GM12874 (cell line): ENCODE results near the gene KRTAP22-2.

Experiments used
- TF ChIP-seq, protein P1 (sequence below): IDR thresholded peaks from 2 replicates; pipeline ENCODE4 v1.5.1; 2011; ENCODE audit warnings: low read depth, mild to moderate bottlenecking, control low read depth, low read length, moderate library complexity; ENCODE audit not compliant: insufficient read depth

The KRTAP22-2 gene

DNA sequence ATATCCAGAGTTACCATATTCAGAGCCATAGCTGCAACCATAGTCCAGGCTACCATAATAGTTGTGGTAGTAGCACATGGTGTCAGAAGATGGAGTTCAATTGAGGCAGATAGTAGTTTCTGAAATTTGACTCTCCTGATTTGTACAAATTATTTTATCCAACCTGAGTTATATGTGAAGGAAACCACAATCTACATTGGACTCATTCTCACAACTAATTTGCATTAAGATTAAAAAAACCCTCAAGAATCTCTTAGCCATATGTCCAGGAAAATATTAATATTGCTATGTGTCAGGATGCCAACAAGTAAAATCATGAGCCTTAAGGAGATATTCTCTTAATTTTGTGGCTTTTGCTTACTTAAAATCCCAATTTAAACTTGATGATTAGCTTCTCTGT is at the start of gene KRTAP22-2:
Gene KRTAP22-2, minus strand, starts transcription at position 101 of the 400 bp plus-strand sequence.
- TF ChIP-seq, protein P1, sequence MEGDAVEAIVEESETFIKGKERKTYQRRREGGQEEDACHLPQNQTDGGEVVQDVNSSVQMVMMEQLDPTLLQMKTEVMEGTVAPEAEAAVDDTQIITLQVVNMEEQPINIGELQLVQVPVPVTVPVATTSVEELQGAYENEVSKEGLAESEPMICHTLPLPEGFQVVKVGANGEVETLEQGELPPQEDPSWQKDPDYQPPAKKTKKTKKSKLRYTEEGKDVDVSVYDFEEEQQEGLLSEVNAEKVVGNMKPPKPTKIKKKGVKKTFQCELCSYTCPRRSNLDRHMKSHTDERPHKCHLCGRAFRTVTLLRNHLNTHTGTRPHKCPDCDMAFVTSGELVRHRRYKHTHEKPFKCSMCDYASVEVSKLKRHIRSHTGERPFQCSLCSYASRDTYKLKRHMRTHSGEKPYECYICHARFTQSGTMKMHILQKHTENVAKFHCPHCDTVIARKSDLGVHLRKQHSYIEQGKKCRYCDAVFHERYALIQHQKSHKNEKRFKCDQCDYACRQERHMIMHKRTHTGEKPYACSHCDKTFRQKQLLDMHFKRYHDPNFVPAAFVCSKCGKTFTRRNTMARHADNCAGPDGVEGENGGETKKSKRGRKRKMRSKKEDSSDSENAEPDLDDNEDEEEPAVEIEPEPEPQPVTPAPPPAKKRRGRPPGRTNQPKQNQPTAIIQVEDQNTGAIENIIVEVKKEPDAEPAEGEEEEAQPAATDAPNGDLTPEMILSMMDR: no peak

DNA sequence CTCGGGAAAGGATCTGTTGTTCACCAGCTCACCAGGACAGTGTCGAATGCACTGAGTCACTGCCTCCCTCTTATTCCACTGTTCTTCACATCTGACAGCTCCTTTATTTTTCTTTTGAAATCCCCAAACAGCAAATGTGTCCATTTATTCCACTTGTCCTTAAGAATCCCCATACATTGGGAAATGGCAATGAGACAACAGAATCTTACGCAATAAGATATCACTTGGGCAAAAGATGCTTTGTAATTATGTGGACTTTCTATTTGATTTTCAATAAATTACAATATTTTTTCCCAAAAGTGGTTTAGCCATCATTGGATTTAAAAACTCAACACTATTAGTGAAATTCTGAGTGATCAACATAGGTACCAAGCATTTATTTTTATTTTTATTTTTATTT is 48.5 kb upstream of the KRTAP22-2 start:
- TF ChIP-seq, protein P1: no peak

DNA sequence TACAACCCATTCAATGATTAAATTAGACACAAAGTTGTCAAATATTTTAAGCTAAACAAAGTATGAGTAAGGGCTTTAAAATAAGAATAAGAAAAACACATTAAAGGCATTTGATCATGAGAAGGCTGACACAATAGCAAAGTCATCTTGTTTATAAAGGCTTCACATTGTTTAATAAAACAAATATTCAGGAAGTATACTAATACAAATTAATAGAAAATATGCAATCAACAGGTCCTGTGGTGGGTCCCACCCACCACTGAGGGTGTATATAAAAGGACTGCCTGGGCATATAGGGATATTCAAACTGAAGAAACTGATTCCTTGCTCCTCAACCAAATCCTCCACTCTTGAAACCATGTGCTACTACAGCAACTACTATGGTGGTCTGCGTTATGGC is 44.7 kb upstream of the KRTAP22-2 start, which contains the start of gene KRTAP20-2:
Gene KRTAP20-2, plus strand, starts transcription at position 301 of the 400 bp plus-strand sequence. Its CDS starts 58 bp downstream, at position 359.
- TF ChIP-seq, protein P1: no peak

DNA sequence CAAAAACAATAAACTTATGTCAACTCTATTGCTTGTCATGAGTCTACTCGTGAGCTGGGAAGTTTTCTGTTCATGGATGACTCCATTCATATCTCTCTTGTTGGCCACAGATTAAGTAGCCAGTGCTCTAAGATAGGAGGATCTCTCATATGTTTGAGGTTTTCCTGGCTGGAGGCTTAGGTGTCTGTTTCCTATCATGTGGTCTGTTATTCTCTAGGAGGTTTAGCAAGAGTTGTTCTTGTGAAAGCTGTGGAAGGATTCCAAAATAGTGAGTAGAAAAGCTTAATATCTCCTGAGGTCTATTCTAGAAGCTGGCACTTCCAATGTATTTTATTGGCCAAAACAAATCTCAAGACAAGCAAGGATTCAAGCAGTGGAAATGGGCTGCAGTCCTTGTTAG is 39.0 kb upstream of the KRTAP22-2 start:
- TF ChIP-seq, protein P1: no peak

DNA sequence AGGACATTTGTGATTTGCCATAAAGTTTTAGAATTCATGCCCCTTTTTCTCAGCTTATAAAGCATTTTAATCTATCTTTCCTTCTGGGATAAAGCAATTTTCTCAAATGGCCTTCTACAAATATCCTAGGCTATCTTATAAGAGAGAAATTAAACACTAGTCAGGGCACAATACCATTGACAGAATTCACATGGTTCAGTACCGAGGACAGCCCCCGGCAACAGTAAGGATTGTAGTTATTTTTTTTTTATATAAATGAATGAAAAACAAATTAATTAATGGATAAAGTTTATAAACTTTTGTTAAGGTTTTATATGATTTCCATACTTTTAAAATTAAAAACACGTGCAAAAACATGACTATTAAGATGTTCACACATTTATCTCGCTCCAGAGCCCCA is 37.9 kb upstream of the KRTAP22-2 start:
- TF ChIP-seq, protein P1: no peak

DNA sequence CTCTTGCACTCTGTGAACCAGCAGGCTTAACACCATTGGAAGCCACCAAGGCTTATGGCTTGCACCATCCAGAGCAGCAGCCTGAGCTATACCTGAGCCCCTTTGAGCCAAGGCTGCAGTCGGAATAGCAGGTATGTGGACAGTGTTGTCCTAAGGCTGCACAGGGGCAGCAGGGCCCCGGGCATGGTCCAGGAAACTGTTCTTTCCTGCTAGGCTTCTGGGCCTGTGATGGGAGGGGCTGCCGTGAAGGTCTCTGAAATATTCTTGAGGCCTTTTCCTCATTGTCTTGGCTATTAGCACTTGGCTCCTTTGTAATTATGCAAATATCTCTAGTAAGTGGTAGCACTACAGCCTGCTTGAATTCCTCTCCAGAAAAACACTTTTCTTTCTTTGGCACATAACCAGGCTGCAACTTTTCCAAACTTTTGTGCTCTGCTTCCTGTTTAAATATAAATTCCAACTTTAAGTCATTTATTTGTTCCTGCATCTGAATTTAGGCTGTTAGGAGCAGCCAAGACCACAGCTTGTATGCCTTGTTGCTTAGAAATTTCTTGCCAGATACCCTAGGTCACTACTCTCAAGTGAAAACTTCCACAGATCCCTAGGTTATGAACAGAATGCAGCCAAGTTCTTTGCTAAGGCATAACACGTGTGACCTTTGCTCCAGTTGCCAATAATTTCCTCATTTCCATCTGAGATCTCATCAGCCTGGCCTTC is 35.4 kb upstream of the KRTAP22-2 start:
- TF ChIP-seq, protein P1: no peak

DNA sequence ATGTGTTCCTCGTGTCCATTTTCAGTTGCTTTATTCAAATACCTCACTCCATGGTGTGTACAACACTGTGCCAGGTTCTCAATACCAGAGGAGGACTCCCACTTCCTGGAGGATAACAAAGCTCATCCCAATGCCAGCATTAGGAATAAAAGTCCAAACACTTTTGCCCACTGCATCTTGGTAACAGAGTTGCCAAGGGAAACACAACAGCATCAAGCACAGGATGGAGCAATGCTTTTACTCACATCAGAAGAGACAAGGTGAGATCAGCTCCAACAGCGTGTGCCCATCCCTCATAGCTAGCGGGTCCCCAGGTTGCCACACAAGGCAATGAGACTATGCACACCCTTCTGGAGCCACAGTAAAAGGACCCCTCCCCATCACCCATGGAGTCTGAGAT is 33.2 kb upstream of the KRTAP22-2 start:
- TF ChIP-seq, protein P1: no peak

DNA sequence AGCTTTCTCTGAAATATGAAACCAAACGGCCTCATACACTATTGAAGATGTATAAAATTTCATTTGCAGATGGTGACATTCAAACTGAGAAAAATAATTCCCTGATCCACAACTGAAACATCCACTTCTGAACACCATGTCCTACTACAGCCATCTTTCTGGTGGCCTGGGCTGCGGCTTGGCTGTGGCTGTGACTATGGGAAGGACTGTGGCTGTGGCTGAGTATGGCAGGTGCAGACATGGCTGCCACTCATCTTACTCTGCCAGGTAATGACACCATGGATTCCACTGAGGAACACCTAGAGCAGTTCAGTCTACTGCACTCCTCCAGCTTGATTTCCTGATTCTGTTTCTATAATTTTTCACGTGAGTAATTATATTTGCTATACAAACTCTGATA is 30.3 kb upstream of the KRTAP22-2 start, which contains the start of gene KRTAP20-4:
Gene KRTAP20-4, plus strand, starts transcription at position 106 of the 400 bp plus-strand sequence.
- TF ChIP-seq, protein P1: no peak
